Tibial nerve (tissue), 3 donors: ENCODE results near the gene TCF25.

ENCODE experiments used
- POLR2A ChIP-seq, 2 donors: fragments of 450-650 bp; IDR thresholded peaks; one replicate each; pipeline ENCODE4 v1.6.1; 2017; ENCODE audit warnings: antibody characterized with exemption in 2 of 2, mild to moderate bottlenecking in 2 of 2, moderate library complexity in 2 of 2
- TF ChIP-seq, protein P1 (sequence below), 5 experiments: fragments of 200-600 bp in 3 of 5; fragments of 450-650 bp in 2 of 5; sonication (generic) in 3 of 5; IDR thresholded peaks; one replicate each; pipeline ENCODE4 v1.5.1; 2016 to 2019; ENCODE audit warnings: antibody characterized with exemption in 5 of 5, mild to moderate bottlenecking in 3 of 5, moderate library complexity in 2 of 5

GRCh38 chr16:89953671-89954406 is 80.4 kb downstream of the TCF25 start:
- TF ChIP-seq, protein P1, sequence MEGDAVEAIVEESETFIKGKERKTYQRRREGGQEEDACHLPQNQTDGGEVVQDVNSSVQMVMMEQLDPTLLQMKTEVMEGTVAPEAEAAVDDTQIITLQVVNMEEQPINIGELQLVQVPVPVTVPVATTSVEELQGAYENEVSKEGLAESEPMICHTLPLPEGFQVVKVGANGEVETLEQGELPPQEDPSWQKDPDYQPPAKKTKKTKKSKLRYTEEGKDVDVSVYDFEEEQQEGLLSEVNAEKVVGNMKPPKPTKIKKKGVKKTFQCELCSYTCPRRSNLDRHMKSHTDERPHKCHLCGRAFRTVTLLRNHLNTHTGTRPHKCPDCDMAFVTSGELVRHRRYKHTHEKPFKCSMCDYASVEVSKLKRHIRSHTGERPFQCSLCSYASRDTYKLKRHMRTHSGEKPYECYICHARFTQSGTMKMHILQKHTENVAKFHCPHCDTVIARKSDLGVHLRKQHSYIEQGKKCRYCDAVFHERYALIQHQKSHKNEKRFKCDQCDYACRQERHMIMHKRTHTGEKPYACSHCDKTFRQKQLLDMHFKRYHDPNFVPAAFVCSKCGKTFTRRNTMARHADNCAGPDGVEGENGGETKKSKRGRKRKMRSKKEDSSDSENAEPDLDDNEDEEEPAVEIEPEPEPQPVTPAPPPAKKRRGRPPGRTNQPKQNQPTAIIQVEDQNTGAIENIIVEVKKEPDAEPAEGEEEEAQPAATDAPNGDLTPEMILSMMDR (IDR thresholded peaks at IDR 0.05), result no peak
- TF ChIP-seq POLR2A (IDR thresholded peaks at IDR 0.05), result no peak
